Activated CD4-positive, alpha-beta memory T cell treated with anti-CD3 and anti-CD28 coated beads, Interleukin-2, amount 10 ng/mL, durations not matched to agents 7 days and 5 days (primary cell): ENCODE measurements around the gene MARK1. TPM values are rescaled to one million over a fixed set of nuclear protein-coding genes. Genes with fewer than 3 reads are reported as not detected.
A peak's percentile ranks its signal among the peaks of the same experiment; 100 is the strongest.

Experiments used
- CTCF ChIA-PET: fragments of 350-600 bp; sonication (Branson Sonifier 250); formaldehyde crosslinking; loops from one replicate; lab custom pipeline; 2021; ENCODE audit warnings: antibody characterized with exemption, inconsistent platforms; lab: Charles Lee
- POLR2A ChIA-PET: fragments of 350-600 bp; sonication (Branson Sonifier 250); formaldehyde crosslinking; loops from one replicate; lab custom pipeline; 2021; ENCODE audit warnings: antibody characterized with exemption; lab: Charles Lee
- DNase-seq: peaks from one replicate; pipeline ENCODE4 v3.0.0-alpha.2; 2020
- H3K27ac Mint-ChIP-seq: one replicate; pipeline ENCODE4 v1.8.0; 2021; ENCODE audit warnings: mild to moderate bottlenecking, mixed read lengths
- H3K27me3 Mint-ChIP-seq: one replicate; pipeline ENCODE4 v1.8.0; 2021; ENCODE audit warnings: mixed read lengths
- H3K36me3 Mint-ChIP-seq: one replicate; pipeline ENCODE4 v1.8.0; 2021; ENCODE audit warnings: low read depth, mixed read lengths
- H3K4me1 Mint-ChIP-seq: one replicate; pipeline ENCODE4 v1.8.0; 2021; ENCODE audit warnings: mixed read lengths
- H3K4me3 Mint-ChIP-seq: one replicate; pipeline ENCODE4 v1.8.0; 2021; ENCODE audit warnings: mild to moderate bottlenecking, mixed read lengths
- H3K9me3 Mint-ChIP-seq: one replicate; pipeline ENCODE4 v1.8.0; 2021; ENCODE audit warnings: mixed read lengths
- total RNA-seq, 2 experiments: library from RNA; stranded (reverse); gene quantifications; one replicate each; pipeline ENCODE4 v1.2.3, GENCODE V29; 2021

MARK1 gene
- total RNA-seq, 2 experiments from 2014 or later = not detected

DNA sequence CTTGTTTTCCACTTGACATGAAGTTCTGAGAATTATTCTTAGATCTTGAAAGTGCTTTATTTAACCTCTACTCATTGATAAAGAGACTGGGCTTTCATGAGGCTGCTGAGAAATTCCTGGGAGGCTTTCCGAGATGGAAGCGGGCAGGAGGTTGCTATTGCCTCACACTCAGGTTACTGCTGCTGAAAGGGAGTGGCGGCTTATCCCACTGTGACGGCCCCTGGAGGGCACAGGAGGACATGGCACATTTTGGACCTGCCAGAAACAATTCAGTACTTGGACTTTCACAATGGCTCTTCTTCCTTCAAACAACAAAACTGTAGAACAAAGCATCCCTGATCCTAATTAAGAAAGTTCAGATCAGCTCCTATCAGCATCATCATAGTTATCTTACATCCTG is 16.2 kb upstream of the MARK1 start:
- ChIA-PET CTCF (no interaction called here), POLR2A (no interaction called here)
- H3K4me1 Mint-ChIP-seq = no peaks in the 10 kb centered on the region
- no peak overlapping the region for H3K4me3 Mint-ChIP-seq
- no peak overlapping the region for H3K27ac Mint-ChIP-seq
- DNase-seq = no peak
- no peaks in the 10 kb centered on the region for H3K36me3 Mint-ChIP-seq
- H3K9me3 Mint-ChIP-seq = no peaks in the 10 kb centered on the region
- H3K27me3 Mint-ChIP-seq = peaks cover 5% of the 10 kb centered on the region

DNA sequence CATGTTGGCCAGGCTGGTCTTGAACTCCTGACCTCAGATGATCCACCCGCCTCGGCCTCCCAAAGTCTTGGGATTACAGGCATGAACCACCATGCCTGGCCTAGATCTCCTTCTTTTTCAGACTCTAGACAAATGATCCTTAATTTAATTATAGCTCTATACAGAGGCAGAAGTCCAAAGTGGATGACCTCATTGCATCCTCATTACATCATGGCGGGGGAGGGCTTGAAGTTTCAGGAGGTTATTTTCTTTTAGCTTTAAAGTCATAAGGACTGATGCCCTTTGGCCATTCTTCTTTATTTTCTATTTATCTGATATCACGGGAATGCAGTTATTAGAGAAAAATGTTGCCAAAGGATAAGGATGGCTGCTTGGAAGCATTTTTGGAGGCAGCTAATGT is 14.1 kb upstream of the MARK1 start:
- Mint-ChIP-seq H3K36me3 (no peaks in the 10 kb centered on the region), H3K27ac (no peak overlapping the region), H3K4me1 (no peaks in the 10 kb centered on the region), H3K4me3 (no peak overlapping the region), H3K9me3 (no peaks in the 10 kb centered on the region), H3K27me3 (peaks cover 8% of the 10 kb centered on the region)
- no peak for DNase-seq
- ChIA-PET CTCF (no interaction called here), POLR2A (no interaction called here)

DNA sequence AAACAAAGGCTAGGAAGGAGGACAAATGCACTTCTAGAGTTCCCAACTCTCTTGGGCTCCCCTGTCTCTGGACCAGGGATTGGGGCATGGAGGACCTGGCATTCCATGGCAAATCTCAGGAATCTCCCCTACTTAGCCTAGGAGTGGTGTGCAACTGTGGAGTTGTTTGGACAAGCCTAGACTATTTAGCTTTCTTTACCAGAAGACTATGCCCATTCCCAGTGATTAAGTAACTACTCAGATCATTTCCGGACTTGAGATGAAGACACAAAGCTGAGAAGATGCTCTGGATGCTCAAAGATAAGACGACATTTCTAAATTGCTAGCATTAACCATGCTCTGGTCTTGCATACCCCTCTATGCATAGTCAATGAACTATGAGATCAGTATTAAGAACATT is 13.7 kb upstream of the MARK1 start:
- ChIA-PET CTCF (no interaction called here), POLR2A (no interaction called here)
- peaks cover 9% of the 10 kb centered on the region for H3K27me3 Mint-ChIP-seq
- DNase-seq = no peak
- H3K9me3 Mint-ChIP-seq = no peaks in the 10 kb centered on the region
- H3K4me3 Mint-ChIP-seq = no peak overlapping the region
- no peak overlapping the region for H3K27ac Mint-ChIP-seq
- H3K4me1 Mint-ChIP-seq = no peaks in the 10 kb centered on the region
- H3K36me3 Mint-ChIP-seq = no peaks in the 10 kb centered on the region

GRCh38 chr1:220516014-220516721 is 11.8 kb upstream of the MARK1 start:
- CTCF ChIA-PET = no interaction called here
- Mint-ChIP-seq H3K27ac (no peak overlapping the region), H3K9me3 (no peaks in the 10 kb centered on the region), H3K4me1 (no peaks in the 10 kb centered on the region), H3K36me3 (no peaks in the 10 kb centered on the region), H3K27me3 (peaks cover 13% of the 10 kb centered on the region), H3K4me3 (no peak overlapping the region)
- POLR2A ChIA-PET = no interaction called here
- DNase-seq = no peak

DNA sequence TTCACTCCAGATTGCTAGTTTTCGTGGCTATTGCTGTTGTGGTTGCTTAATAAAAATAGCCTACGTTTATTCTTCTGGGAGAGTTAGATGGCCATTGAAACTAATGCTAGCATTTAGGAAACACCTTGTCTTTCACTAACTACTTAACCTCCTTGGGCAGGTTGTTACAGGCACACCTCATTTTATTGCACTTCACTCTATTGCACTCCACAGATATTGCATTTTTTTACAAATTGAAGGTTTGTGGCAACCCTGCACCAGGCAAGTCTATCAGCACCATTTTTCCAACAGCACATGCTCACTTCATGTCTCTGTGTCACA is 11.3 kb upstream of the MARK1 start:
- Mint-ChIP-seq H3K4me1 (no peaks in the 10 kb centered on the region), H3K9me3 (no peaks in the 10 kb centered on the region), H3K27me3 (peaks cover 13% of the 10 kb centered on the region), H3K36me3 (no peaks in the 10 kb centered on the region), H3K4me3 (no peak overlapping the region), H3K27ac (no peak overlapping the region)
- CTCF ChIA-PET = no interaction called here
- DNase-seq = no peak
- POLR2A ChIA-PET = no interaction called here

DNA sequence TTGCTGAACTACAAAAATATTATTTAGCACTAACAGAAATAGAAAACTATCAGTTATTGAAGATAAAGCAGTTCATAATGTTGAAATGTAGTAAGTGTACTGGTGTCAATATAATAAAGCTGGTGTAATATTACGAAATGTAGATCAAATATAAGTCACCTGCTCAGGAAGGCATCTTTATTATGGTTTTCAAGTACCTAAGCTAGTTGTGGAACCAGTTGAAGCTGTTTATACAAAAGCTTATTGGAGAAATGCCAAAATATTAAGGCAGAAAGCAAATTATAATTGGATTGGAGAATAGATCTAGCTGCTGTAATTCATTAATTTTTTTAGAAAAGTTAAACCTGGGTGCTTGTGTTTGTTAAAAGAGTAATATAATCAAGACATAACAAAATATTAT is 6.2 kb upstream of the MARK1 start:
- H3K4me3 Mint-ChIP-seq = no peak overlapping the region
- H3K36me3 Mint-ChIP-seq = no peaks in the 10 kb centered on the region
- ChIA-PET POLR2A (no interaction called here), CTCF (no interaction called here)
- H3K9me3 Mint-ChIP-seq = no peaks in the 10 kb centered on the region
- H3K4me1 Mint-ChIP-seq = no peaks in the 10 kb centered on the region
- no peak for DNase-seq
- peaks cover 44% of the 10 kb centered on the region for H3K27me3 Mint-ChIP-seq
- no peak overlapping the region for H3K27ac Mint-ChIP-seq

DNA sequence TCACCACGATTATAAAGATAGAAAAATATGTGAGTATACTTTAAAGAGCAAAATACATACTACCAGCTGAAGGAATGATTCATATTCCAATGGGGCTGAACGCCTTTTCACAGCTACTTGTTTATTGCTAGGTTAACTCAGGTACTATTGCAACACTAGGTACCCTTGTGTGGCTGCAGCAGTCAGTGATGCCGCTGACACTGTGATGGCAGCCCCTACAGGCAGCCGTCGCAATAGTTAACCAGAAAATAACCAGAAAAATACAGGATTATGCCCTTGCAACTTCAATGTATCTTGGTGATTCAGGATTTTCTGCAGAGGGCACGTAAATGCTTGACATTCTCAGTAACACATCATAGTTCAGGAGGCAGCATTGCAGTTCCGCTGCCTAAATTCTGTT is 1.6 kb upstream of the MARK1 start:
- H3K9me3 Mint-ChIP-seq = no peaks in the 10 kb centered on the region
- H3K4me1 Mint-ChIP-seq = peaks cover 11% of the 10 kb centered on the region
- CTCF ChIA-PET = interaction anchor here (0.6 to 1.1 kb wide), 3 partner anchors 207 to 249 kb away, joined by 3 to 4 read pairs (median 3); no protein-coding TSS in a partner anchor
- H3K36me3 Mint-ChIP-seq = no peaks in the 10 kb centered on the region
- no peak for DNase-seq
- no peak overlapping the region for H3K27ac Mint-ChIP-seq
- H3K27me3 Mint-ChIP-seq = peaks cover 64% of the 10 kb centered on the region
- POLR2A ChIA-PET = no interaction called here
- H3K4me3 Mint-ChIP-seq = no peak overlapping the region

DNA sequence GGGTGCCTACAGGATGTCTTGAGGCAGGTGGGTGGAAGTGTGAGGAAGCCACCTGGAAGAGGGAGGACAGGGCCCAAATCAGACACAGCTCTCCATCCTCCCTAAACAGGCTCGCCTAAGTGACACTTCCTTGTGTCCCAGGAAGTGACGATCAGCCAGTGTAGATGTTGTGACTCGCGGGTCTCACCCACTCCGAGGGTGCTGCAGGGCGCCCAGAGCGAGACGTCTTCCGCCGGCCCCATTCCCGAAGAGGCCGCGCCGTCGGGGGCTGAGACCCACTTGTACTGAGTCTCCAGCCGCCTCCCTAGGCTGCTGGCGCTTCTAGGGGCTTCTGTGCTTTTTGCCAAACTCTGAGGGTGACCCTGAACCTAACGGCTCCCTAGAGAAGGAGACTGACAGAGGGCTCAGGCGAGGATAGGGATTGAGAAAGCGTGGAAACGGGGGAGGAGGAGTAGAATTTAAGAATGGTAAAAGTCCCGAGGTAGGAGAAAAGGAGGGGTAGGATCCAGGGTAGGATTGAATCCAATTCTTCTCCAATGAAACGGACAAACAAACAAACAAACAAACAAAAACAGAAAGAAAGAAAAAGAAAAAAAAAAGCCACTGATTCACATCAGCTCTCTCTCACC is 543 bp upstream of the MARK1 start:
- ChIA-PET POLR2A (no interaction called here), CTCF (interaction anchor here (1.1 kb wide), 1 partner anchor 205 kb away, joined by 4 read pairs; no protein-coding TSS in a partner anchor)
- H3K9me3 Mint-ChIP-seq = no peaks in the 10 kb centered on the region
- H3K36me3 Mint-ChIP-seq = no peaks in the 10 kb centered on the region
- H3K27me3 Mint-ChIP-seq = peaks cover 66% of the 10 kb centered on the region
- DNase-seq = no peak
- H3K27ac Mint-ChIP-seq = no peak overlapping the region
- H3K4me1 Mint-ChIP-seq = peaks cover 11% of the 10 kb centered on the region
- H3K4me3 Mint-ChIP-seq = peak overlapping the region; percentile 67

DNA sequence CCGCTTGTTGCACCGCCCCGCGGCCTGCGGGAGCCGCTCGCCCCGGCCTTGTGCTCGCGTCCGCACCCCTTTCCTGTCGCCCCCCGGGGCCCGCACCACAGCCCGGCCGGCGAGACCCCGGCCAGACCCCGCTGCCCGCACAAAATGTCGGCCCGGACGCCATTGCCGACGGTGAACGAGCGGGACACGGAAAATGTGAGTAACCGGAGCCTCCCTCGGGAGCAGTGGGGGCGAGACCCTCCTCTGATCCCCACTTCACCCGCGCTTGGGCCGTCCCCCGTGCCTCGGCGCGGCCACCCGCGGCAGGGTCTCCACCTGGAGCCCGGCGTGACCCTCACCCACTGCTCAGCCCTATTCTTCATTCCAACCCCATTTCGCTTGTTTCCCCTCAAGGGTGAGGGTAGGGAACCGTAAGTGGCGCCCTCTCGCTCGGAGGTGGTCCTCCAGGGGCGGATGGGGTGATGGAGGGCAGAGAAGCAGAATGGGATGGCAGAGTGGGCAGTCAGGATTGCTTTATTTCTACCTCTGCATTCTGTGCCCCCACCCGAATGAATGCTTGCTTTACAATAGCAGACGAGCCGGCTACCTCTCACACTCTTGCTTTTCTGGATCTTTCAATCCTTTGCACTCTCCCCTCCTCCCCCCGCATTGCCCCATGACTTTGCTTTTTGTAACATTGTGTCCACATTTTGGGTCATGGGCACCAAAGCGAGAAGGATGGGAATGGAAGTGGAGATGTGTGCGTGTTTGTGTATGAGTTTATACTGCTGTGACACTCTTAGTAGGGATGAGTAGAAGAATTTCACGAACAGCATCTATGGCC is 954 bp downstream of the MARK1 start:
- CTCF ChIA-PET = no interaction called here
- Mint-ChIP-seq H3K9me3 (no peaks in the 10 kb centered on the region), H3K4me1 (peaks cover 11% of the 10 kb centered on the region), H3K27me3 (peaks cover 60% of the 10 kb centered on the region), H3K27ac (no peak overlapping the region), H3K4me3 (peak overlapping the region; percentile 33), H3K36me3 (no peaks in the 10 kb centered on the region)
- DNase-seq = no peak
- POLR2A ChIA-PET = no interaction called here

DNA sequence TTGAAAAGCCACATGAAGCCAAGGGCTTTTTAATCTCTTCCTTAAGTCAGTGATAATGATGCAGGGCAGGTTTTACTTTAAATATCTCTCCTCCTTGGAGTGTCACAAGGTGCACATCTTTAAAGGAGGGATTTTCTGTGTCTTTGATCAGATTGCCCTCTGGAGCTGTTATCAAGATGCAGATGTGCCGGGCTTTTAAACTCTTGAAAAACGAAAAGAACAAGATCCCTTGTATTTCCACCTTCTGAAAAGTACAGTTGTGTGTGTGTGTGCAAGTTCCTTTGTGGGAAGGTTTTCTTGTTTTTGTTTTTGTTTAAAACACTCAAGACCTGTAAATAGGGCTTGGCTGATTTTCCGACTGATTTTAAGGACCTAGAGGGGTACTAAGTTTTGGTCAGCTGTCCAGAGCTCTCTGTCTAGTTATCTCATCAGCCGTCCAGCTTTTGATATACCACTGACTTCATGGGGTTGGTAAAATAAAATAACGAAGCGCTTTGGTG is 1.6 kb downstream of the MARK1 start:
- no peak overlapping the region for H3K4me3 Mint-ChIP-seq
- no peaks in the 10 kb centered on the region for H3K9me3 Mint-ChIP-seq
- DNase-seq = no peak
- ChIA-PET POLR2A (no interaction called here), CTCF (no interaction called here)
- no peaks in the 10 kb centered on the region for H3K36me3 Mint-ChIP-seq
- peaks cover 58% of the 10 kb centered on the region for H3K27me3 Mint-ChIP-seq
- no peak overlapping the region for H3K27ac Mint-ChIP-seq
- H3K4me1 Mint-ChIP-seq = peaks cover 11% of the 10 kb centered on the region

- H3K4me3 Mint-ChIP-seq = no peak overlapping the region
- peaks cover 2% of the 10 kb centered on the region for H3K4me1 Mint-ChIP-seq
- H3K36me3 Mint-ChIP-seq = no peaks in the 10 kb centered on the region
- POLR2A ChIA-PET = no interaction called here
- no peak for DNase-seq
- H3K9me3 Mint-ChIP-seq = no peaks in the 10 kb centered on the region
- H3K27ac Mint-ChIP-seq = no peak overlapping the region
- H3K27me3 Mint-ChIP-seq = peaks cover 29% of the 10 kb centered on the region
- CTCF ChIA-PET = no interaction called here
These were observed 5.7 kb downstream of the MARK1 start for GRCh38 chr1:220533504-220534109.

DNA sequence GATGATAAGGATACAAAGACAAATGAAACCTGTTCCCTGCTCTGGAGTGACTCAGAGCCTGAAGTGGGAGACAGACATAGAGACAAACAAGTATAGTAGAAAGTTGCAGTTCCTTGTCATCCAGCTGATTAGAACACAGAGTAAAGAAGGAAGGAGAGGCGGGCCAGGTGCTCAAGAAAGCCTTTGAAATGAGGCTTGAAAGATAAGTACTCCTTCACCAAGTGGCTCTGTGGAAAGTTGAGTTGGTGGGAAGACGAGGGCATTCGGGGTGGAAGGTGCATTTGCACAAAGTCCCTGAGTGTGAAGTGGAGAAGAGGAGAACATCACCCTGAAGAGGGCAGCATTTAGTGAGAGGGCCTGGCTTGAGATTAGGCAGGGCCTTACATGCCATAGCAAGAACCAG is 17.0 kb downstream of the MARK1 start:
- ChIA-PET CTCF (no interaction called here), POLR2A (no interaction called here)

DNA sequence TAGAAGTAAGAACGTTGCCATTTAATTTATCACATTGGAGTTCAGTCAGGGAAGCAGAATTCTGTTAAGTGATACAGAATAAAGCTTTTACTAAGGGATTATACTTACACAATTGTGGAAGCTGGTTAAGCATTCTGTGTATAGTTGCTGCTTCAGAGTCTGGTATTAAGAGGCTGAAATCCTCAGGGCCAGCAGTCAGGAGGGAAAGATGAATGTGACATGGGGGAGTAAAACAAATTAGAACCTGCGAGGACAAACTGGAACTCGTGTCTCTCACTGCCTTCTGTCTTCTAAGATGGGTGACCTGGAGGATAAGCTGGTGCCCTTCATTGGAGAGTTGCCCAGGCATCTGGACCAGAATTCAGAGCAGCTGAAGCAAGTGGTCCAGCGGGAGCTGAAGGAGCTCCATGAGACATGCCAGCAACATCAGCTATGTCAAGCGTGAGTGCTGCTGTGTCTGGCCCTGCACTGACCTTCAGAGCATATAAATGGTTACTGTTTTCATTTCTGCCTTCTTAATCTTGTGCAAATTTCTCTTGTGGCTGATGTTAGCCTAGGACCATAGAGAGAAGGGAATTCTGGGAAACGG is 23.0 kb downstream of the MARK1 start:
- no peaks in the 10 kb centered on the region for H3K27me3 Mint-ChIP-seq
- CTCF ChIA-PET = no interaction called here
- POLR2A ChIA-PET = no interaction called here

More for the DNA sequence above, 17.0 kb downstream of the MARK1 start:
- Mint-ChIP-seq H3K4me1 (no peaks in the 10 kb centered on the region), H3K27me3 (peaks cover 4% of the 10 kb centered on the region), H3K4me3 (no peak overlapping the region), H3K36me3 (no peaks in the 10 kb centered on the region), H3K9me3 (no peaks in the 10 kb centered on the region), H3K27ac (no peak overlapping the region)
- no peak for DNase-seq

More for the DNA sequence above, 23.0 kb downstream of the MARK1 start:
- no peak for DNase-seq
- no peaks in the 10 kb centered on the region for H3K9me3 Mint-ChIP-seq
- H3K27ac Mint-ChIP-seq = no peak overlapping the region
- no peak overlapping the region for H3K4me3 Mint-ChIP-seq
- H3K36me3 Mint-ChIP-seq = no peaks in the 10 kb centered on the region
- no peaks in the 10 kb centered on the region for H3K4me1 Mint-ChIP-seq
